ENCODE data around the gene ANKRD13B. TPM values are rescaled to one million over a fixed set of nuclear protein-coding genes. Genes with fewer than 3 reads are reported as not detected.
A peak's percentile ranks its signal among the peaks of the same experiment; 100 is the strongest.

Gene ANKRD13B
- total and polyA plus RNA-seq, 2 of the 13 experiments (the other 11 are each of a cell fraction or from before 2014, with no cell fraction given) = 1.7 to 1.8 TPM

- TF ChIP-seq TBX2 (CRISPR knock-in tag; IDR thresholded peaks at IDR 0.05; ENCODE audit: borderline replicate concordance) = 0 out of 2 replicates have a peak, but pooled peaks have one; percentile 6
- TF ChIP-seq ZBTB7A (CRISPR knock-in tag; IDR thresholded peaks at IDR 0.05) = 0 out of 2 replicates have a peak, but pooled peaks have one; percentile 28
- TF ChIP-seq DMAP1 (CRISPR knock-in tag; IDR thresholded peaks at IDR 0.05) = no peak
- TF ChIP-seq GABPA (IDR thresholded peaks at IDR 0.05; ENCODE audit: low read depth, low read length) = peak; percentile 48
- TF ChIP-seq GABPA (CRISPR knock-in tag; IDR thresholded peaks at IDR 0.05; ENCODE audit: low read depth) = peak; percentile 46; the same call in 1 of the 2 replicates
- TF ChIP-seq ZNF768 (CRISPR knock-in tag; IDR thresholded peaks at IDR 0.05) = peak; percentile 31; the same call in 1 of the 2 replicates
- TF ChIP-seq ARNT2 (CRISPR knock-in tag; IDR thresholded peaks at IDR 0.05; ENCODE audit: low read depth) = 0 out of 2 replicates have a peak, but pooled peaks have one; percentile 26
- TF ChIP-seq PCBP1 (IDR thresholded peaks at IDR 0.05; ENCODE audit: borderline replicate concordance, low read depth, low read length) = 0 out of 2 replicates have a peak, but pooled peaks have one; percentile 23
- peak; percentile 86 for TF ChIP-seq ZNF740 (CRISPR knock-in tag; IDR thresholded peaks at IDR 0.05)
- TF ChIP-seq ZC3H4 (CRISPR knock-in tag; IDR thresholded peaks at IDR 0.05; ENCODE audit: borderline replicate concordance) = no peak
- TF ChIP-seq HCFC1 (IDR thresholded peaks at IDR 0.05; ENCODE audit: low read depth, low read length) = peak; percentile 54
- TF ChIP-seq HNRNPK (IDR thresholded peaks at IDR 0.05; ENCODE audit: low read depth, low read length, poor library complexity, severe bottlenecking) = peak; percentile 72
- TF ChIP-seq, protein P1, sequence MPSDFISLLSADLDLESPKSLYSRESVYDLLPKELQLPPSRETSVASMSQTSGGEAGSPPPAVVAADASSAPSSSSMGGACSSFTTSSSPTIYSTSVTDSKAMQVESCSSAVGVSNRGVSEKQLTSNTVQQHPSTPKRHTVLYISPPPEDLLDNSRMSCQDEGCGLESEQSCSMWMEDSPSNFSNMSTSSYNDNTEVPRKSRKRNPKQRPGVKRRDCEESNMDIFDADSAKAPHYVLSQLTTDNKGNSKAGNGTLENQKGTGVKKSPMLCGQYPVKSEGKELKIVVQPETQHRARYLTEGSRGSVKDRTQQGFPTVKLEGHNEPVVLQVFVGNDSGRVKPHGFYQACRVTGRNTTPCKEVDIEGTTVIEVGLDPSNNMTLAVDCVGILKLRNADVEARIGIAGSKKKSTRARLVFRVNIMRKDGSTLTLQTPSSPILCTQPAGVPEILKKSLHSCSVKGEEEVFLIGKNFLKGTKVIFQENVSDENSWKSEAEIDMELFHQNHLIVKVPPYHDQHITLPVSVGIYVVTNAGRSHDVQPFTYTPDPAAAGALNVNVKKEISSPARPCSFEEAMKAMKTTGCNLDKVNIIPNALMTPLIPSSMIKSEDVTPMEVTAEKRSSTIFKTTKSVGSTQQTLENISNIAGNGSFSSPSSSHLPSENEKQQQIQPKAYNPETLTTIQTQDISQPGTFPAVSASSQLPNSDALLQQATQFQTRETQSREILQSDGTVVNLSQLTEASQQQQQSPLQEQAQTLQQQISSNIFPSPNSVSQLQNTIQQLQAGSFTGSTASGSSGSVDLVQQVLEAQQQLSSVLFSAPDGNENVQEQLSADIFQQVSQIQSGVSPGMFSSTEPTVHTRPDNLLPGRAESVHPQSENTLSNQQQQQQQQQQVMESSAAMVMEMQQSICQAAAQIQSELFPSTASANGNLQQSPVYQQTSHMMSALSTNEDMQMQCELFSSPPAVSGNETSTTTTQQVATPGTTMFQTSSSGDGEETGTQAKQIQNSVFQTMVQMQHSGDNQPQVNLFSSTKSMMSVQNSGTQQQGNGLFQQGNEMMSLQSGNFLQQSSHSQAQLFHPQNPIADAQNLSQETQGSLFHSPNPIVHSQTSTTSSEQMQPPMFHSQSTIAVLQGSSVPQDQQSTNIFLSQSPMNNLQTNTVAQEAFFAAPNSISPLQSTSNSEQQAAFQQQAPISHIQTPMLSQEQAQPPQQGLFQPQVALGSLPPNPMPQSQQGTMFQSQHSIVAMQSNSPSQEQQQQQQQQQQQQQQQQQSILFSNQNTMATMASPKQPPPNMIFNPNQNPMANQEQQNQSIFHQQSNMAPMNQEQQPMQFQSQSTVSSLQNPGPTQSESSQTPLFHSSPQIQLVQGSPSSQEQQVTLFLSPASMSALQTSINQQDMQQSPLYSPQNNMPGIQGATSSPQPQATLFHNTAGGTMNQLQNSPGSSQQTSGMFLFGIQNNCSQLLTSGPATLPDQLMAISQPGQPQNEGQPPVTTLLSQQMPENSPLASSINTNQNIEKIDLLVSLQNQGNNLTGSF (CRISPR knock-in tag; IDR thresholded peaks at IDR 0.05) = 0 out of 2 replicates have a peak, but pooled peaks have one; percentile 5
- peak; percentile 77 for TF ChIP-seq GABPB1 (CRISPR knock-in tag; IDR thresholded peaks at IDR 0.05)
- peak; percentile 21; the same call in 1 of the 2 replicates for TF ChIP-seq SUZ12 (IDR thresholded peaks at IDR 0.05; ENCODE audit: low read depth, low read length)
- TF ChIP-seq ZFX (CRISPR knock-in tag; IDR thresholded peaks at IDR 0.05; ENCODE audit: low read depth) = peak; percentile 25; the same call in 1 of the 2 replicates
- peak; percentile 2; the same call in 1 of the 2 replicates for TF ChIP-seq SAP130 (CRISPR knock-in tag; IDR thresholded peaks at IDR 0.05; ENCODE audit: low read depth)
- peak; percentile 95 for TF ChIP-seq THAP11 (CRISPR knock-in tag; IDR thresholded peaks at IDR 0.05)
- TF ChIP-seq ZNF143 (CRISPR knock-in tag; IDR thresholded peaks at IDR 0.05) = peak; percentile 86
- TF ChIP-seq, protein P2, sequence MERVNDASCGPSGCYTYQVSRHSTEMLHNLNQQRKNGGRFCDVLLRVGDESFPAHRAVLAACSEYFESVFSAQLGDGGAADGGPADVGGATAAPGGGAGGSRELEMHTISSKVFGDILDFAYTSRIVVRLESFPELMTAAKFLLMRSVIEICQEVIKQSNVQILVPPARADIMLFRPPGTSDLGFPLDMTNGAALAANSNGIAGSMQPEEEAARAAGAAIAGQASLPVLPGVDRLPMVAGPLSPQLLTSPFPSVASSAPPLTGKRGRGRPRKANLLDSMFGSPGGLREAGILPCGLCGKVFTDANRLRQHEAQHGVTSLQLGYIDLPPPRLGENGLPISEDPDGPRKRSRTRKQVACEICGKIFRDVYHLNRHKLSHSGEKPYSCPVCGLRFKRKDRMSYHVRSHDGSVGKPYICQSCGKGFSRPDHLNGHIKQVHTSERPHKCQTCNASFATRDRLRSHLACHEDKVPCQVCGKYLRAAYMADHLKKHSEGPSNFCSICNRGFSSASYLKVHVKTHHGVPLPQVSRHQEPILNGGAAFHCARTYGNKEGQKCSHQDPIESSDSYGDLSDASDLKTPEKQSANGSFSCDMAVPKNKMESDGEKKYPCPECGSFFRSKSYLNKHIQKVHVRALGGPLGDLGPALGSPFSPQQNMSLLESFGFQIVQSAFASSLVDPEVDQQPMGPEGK (CRISPR knock-in tag; IDR thresholded peaks at IDR 0.05) = peak; percentile 48
- TF ChIP-seq NR2C2 (CRISPR knock-in tag; IDR thresholded peaks at IDR 0.05; ENCODE audit: borderline replicate concordance) = peak; percentile 63; the same call in 1 of the 2 replicates
- TF ChIP-seq RXRA (CRISPR knock-in tag; IDR thresholded peaks at IDR 0.05) = 0 out of 2 replicates have a peak, but pooled peaks have one; percentile 16
Observed at GRCh38 chr17:29592850-29593551, at the start of gene ANKRD13B (continued).

Data from HepG2 (cell line).